Ovary (tissue), 3 donors: ENCODE measurements around the gene CHST13.

Experiments
- EP300 ChIP-seq: sonication (generic); formaldehyde crosslinking; IDR thresholded peaks from one replicate; pipeline ENCODE4 v1.6.1; 2017; ENCODE audit warnings: antibody characterized with exemption
- TF ChIP-seq, protein P1 (sequence below), 3 donors: fragments of 450-650 bp in 2 of 3; fragments of 200-600 bp in 1 of 3; IDR thresholded peaks; one replicate each; pipeline versions ENCODE4 v1.5.1 to v1.8.0; 2016 to 2022; ENCODE audit warnings: antibody characterized with exemption in 3 of 3, mild to moderate bottlenecking in 1 of 3
- donor health status: DM: no; HTN: no; CAD: no.

DNA sequence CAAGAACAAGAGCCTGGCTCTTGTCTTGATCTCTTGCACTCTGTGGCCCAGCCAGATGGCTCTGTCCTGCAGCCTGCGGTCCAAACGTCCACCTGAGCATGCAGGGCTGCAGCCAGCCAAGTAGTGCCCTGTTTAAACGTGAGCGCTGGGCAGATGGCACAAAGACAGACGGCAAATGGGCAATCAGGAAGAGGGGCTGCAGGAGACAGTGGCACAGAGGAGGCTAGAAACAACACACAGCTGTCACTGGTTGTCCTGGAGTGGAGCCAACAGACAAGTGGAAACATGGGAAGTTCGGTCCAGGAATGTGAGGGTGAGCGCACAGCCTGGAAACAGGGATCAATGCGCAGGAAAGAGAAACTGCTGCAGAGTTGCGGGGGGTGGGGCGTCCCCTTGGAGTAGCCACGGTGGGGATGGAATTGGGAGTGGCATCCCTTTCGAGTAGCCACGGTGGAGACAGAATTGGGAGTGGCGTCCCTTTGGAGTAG lies 37.6 kb upstream of the CHST13 start:
- TF ChIP-seq, protein P1, sequence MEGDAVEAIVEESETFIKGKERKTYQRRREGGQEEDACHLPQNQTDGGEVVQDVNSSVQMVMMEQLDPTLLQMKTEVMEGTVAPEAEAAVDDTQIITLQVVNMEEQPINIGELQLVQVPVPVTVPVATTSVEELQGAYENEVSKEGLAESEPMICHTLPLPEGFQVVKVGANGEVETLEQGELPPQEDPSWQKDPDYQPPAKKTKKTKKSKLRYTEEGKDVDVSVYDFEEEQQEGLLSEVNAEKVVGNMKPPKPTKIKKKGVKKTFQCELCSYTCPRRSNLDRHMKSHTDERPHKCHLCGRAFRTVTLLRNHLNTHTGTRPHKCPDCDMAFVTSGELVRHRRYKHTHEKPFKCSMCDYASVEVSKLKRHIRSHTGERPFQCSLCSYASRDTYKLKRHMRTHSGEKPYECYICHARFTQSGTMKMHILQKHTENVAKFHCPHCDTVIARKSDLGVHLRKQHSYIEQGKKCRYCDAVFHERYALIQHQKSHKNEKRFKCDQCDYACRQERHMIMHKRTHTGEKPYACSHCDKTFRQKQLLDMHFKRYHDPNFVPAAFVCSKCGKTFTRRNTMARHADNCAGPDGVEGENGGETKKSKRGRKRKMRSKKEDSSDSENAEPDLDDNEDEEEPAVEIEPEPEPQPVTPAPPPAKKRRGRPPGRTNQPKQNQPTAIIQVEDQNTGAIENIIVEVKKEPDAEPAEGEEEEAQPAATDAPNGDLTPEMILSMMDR (IDR thresholded peaks at IDR 0.05): no peak
- no peak for TF ChIP-seq EP300
